HG02763 (cell line): Measurements from ENCODE around the gene NKD1.
"Not testable (repeated sequence)": the region's sequence is repeated elsewhere in the genome, so short reads cannot be mapped to it uniquely, and the experiment has no call there.

Experiments used
- ATAC-seq: cut with Tn5 transposase; IDR thresholded peaks from one replicate; pipeline ENCODE4 v1.9.1; 2021; ENCODE audit warnings: mild to moderate bottlenecking, moderate library complexity; ENCODE audit not compliant: unreplicated experiment

NKD1 gene, protein sequence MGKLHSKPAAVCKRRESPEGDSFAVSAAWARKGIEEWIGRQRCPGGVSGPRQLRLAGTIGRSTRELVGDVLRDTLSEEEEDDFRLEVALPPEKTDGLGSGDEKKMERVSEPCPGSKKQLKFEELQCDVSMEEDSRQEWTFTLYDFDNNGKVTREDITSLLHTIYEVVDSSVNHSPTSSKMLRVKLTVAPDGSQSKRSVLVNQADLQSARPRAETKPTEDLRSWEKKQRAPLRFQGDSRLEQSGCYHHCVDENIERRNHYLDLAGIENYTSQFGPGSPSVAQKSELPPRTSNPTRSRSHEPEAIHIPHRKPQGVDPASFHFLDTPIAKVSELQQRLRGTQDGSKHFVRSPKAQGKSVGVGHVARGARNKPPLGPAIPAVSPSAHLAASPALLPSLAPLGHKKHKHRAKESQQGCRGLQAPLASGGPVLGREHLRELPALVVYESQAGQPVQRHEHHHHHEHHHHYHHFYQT

DNA sequence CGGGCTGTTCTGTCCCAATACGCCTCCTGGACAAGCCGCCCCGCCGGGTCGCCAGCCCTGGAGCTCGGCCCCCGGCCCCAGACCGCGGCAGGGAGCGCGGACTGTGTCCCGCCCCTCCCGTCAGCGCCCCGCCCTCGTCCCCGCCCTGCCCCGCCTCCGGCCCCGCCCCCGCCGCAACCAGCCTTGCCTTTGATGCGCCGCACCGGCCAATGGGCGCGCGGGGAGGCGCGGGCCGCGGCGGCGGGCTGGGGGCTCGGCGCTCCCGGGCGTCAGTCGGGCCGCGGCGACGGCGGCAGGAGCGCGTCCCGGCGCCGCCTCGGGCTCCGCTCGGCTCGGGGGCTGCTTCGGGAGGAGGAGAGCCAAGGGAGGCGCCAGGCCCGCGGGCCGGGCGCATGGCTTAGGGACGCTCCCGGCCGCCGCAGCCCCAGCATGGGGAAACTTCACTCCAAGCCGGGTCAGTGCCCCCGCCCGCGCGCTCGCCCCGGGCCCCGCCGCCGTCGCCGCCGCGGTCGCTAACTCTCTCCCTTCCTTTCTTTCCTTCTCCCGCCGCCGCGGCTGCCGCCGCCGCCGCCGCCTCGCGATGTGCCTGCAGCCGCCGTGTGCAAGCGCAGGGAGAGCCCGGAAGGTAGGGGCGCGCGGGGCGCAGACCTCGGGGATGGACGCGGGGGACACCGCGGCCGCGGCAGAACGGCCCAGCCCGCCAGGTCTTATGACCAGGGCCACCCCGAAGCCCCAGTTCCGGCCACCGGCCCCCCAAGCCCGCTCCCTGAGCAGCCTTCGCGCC is at the start of gene NKD1:
Gene NKD1, plus strand, starts transcription at position 272 of the 784 bp plus-strand sequence. Its CDS starts 158 bp downstream, at position 430.
- ATAC-seq, result peak; percentile 82

DNA sequence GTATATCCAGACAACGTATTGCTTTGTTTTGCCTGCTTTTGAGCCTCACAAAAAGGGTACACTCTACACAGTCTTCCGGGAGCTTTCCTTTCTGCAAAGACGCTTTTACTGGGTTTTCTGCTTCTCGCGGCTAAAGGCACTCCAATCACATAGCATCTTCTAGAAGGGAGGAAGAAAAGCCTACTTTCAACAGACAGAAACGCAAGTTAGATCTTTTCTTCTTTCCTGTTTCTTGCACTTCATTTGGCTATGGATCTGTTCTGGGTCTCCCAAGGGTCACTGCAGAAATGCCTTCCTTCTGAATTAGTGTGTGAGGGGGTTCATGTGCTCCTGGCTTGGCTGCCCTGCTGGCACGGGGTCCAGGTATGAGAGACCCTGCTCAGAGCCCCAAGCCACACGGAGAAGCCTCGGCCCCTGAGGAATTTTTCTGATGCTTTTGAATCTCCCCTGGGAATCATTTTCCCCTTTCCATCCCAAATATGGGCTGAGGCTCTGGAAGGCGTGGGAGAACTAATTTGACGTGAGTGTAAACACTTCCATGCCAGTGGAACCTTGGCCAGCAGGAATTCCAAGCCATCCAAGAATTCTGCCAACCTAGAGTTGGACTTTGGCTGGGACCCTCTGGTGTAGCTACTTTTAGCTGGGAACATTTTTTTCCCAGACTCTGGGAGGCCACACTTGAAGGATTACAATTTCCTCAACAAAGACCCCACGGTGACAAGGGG is 49.6 kb upstream of the NKD1 start:
- no peak for ATAC-seq

DNA sequence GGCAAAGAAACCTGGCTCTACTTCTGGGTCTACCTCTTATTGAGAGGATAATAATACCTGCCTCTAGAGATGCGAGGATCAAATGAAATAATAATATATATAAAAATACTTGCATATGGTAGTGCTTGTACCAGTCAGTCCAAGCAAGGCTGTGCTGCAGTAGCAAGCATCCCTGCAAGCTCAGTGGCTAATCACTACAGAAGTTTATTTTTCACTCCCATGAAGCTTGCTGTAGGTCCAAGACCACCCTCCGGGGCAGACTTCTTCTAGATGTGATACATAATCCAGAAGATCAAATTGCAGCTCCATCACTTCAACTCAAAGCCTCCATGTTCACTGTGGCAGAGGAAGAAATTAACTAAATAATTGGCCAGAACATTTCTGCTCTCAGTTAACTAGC is 48.9 kb upstream of the NKD1 start:
- no peak for ATAC-seq

DNA sequence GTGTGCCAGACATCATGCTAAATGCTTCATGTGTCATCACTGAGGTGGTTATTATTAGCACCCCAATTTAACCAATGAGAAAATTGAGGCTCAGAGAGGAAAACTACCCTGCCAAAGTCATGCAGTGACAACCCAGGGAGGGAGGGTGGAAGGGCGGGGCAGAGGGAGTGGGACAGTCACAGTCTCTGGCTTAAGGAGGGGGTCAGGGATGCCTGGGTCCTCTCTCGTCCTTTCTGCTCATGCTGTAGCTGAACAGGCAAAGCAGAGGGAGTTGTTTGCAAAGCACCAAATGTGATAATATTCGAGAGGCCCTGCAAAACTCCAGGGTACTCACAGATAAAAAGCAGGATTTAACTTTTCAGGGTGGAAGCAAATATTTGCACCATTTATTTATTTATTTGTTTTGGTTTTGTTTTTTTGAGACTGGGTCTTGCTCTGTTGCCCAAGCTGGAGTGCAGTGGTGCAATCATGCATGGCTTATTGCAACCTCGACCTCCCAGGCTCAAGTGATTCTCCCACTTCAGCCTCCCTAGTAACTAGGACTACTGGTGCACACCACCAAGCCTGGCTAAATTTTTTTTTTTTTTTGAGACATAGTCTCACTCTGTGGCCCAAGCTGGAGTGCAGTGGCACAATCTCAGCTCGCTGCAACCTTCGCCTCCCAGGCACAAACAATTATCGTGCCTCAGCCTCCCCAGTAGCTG is 47.9 kb upstream of the NKD1 start:
- no peak for ATAC-seq

DNA sequence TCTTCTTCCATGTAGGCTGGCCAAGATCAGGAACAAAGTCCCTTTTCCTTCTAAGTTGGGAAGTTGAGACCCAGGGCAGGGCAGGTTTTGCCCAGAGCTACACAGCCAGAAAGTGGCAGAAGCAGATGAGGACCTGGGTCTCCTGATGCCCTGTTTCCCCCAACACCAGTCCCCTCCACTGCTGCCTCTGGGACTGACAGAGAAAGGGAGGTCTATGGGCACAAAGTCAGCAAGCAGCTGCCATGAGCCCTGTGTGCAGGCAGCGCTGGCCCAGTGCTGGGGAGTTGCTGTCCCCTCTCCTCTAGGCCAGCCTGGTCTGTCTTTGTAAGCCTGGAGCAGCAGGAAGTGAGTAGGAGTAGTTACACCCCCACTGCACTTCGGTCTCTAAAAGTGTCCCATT is 46.9 kb upstream of the NKD1 start:
- ATAC-seq, result no peak

DNA sequence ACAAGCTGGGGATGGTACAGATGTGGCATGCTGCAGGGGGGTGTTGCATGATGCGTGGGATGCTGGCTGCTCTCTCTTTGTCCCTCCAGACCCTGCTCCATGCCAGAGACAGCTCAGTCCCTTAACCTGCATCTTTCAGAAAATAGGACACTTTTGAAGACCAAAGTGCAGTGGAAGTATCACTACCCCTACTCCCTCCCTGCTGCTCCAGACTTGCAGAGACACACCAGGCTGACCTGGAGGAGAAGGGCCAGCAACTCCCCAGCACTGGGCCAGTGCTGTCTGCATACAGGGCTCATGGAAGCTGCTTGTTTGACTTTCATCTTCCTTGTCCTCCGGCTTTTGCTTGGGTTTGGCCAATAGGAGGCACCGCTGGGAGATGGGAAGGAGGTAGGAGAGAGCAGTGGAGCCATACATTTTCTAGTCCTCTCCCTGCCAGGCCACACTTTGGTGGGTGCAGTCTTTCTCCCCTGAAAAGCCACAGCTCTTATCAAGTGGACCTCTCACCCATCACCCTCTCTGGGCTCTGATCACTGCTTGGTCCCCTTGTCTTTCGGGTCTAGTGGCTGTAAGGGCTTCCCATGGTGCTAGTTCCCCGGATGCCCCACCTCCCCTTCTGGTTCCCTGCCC is 46.1 kb upstream of the NKD1 start:
- ATAC-seq, result no peak

DNA sequence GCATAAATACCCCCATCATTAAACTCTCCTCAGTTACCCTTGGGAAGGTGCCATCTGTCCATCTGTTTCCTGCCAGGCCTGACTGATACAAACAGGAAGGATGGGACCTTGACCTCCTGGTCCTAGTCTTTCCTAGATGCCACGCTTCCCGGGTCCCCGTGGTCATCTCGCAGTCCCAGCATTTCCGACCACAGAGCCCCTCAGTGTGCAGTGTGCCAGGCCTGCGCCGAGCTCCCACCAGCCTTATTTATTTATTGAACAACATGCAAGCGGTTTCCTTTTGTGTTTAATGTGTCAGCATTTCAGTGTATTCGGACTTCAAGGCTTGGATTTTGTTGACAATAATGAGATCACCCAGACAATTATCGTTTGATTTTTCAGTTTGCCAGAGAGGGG is 45.6 kb upstream of the NKD1 start:
- no peak for ATAC-seq

DNA sequence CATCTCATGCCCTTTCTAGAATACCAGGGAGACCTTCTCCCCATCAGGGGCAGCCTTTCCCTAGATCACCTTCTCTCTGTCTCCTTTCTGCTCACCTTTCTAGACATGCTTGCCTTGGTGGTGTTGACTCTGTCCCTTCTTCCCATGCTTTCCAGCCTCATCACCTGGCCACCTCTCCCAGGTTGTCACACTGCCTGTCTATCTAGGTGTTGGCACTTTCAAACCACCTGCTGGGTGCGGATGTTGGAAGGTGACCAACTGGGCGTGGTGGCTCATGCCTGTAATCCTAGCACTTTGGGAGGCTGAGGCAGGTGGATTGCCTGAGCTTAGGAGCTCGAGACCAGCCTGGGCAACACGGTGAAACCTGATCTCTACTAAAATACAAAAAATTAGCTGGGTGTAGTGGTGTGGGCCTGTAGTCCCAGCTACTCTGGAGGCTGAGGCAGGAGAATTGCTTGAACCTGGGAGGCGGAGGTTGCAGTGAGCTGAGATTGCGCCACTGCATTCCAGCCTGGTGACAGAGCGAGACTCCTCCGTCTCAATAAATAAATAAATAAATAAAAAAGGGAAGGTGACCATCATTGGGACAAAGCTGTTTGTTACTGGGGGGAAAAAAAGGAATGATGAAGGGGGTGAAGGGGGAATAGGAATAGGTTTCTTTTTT is 44.2 kb upstream of the NKD1 start:
- not testable (repeated sequence) for ATAC-seq

DNA sequence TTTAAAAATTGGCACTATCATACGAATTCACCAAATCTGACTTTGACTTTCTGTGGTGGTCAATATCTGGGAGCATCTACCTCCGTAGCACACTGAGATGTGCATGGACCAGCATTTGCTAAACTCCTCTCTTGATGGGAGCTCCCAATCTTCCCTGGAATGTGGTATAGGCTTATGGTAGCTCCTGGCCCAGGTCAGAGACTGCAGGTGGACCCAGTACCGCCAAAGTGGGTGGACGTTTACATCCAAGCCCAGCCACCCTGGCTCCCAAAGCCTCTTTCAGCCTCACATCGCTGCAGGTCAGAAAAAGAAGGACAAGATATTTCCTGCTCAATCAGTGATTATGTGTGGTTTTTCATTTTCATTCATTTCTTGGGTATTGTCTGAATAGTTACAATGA is 43.1 kb upstream of the NKD1 start:
- ATAC-seq, result no peak

DNA sequence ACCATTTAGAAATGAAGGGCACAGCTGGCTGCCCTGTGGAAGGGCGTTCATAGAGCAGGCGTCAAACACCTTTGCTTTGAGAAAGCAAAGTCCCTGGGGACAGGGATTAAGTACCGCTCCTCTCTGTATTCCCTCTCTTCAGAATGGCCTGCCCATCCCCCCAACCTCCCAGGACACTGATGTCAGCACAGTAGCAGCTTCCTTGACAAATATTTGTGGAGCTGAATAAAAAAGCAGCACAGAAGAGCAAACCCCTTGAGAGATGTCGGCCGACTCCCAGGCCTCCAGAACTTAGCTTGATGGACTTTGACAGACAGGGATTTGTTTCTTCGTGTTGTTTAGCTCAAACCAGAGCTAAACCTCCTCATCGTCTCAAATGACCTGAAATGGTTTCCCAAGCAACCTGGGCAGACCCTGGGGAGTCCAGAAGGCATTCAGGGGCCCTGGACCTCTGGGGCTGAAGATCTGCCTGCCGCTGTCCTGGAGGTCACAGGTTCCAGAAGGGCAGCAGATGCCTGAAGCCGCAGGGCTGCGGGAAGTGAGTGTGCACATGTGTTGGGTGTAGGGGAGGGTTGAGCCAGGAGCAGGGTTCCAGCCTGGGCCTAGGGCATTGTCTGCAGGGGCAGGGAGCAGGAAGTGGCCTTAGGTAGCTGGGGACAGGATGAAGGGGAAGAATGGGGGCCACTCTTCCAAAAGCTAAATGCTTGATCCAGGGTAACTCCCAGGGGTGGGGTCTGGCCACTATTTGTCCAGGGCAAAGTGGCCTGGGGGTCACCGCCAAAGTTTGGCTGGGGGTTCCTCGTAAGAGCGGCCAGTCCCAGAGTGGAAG is 42.3 kb upstream of the NKD1 start:
- ATAC-seq, result no peak

DNA sequence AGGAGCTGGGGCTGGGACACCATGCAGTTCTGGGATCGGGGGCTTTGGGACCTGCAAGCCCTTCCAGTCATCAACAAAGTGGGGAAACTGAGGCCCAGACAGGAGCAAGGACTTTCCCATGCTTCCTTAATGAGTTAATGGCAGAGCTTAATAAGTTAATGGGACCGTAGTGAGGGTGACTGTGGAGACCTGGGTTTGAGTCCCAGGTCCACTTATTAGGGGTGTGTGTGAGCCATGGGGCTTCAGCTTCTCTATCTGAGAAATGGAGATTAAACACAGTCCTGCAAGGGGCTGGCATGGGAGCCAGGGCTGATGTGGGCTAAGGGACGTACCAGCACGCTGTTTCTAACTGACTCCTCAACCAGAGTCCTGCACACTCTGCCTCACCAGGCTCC is 41.7 kb upstream of the NKD1 start:
- ATAC-seq, result no peak

DNA sequence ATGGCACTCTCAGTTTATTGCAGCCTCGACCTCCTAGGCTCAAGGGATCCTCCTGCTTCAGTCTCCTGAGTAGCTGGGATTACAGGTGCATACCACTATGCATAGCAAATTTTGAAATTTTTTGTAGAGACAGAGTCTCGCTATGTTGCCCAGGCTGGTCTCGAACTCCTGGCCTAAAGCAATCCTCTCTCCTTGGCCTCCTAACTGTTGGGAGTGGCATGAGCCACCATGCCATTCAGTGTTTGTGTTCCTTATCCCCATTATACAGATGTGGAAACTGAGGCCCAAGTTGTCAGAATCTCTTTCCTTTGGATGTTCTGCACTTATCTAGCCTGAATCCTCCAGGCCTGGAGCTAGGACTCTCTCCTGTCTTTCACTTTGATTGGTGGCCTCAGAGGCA is 40.8 kb upstream of the NKD1 start:
- ATAC-seq, result no peak

DNA sequence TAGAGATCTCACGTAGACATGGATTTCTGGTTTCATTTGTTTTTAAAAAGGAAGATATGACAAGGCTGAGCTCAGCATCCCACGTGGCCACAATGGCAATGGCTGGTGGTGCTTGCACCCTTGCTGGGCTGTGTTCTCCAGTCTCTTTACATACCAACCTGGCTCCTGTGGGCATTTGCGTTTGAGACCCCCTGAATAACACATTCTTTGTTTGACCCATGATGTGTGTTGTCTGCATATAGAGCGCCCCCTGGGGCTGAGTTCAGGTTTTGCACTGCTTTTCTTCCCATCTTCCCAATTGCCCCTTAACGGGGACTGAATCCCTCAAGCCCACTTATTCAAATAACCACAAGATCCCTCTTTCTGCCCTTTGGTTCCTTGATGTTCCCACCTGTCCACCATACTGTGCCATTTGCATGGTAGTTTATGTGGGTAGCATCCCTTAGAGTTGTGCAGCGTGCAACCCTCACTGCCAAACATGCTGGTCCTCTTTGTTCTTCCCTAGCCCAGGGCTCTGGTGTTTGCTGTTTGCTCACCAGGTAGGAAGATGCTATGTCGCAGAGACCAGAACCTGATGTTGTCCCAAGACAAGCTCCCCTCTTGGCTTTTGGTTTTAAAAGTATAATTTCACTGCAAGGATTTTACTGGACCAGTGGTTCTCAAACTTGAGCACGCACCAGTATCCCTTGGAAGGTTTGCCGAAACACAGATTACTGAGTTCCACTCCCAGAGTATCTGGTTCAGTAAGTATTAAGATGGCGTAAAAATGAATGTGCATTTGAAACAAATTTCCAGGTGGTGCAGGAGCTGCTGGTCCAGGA is 38.5 kb upstream of the NKD1 start:
- no peak for ATAC-seq

DNA sequence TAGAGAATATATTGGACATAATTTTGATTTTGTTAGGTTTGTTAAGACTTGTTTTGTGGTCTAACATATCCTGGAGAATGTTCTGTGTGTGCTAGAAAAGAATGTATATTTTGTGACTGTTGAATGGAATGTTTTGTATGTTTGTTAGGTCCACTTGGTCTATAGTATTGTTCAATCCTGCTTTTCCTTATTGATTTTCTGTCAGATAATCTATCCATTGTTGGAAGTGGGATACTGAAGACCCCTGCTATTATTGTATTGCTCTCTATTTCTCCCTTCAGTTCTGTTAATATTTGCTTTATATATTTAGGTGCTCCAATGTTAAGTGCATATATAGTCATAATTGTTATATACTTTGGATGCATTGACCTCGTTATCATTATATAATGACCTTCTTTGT is 33.0 kb upstream of the NKD1 start:
- ATAC-seq, result no peak

DNA sequence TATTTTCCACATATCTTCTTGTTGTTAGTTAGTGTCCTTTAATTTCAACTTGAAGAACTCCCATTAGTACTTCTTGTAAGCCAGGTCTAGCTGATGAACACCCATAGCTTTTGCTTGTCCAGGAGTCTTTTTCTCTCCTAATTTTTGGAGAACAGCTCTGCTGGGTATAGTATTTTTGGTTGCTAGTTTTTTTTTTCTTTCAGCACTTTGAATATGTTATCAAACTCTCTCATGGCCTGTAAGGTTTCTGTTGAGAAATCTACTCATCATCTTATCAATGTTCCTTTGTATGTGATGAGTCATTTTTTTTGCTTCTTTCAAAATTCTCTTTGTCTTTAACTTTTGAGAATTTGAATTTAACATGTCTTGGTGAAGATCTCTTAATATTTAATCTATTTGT is 31.8 kb upstream of the NKD1 start:
- ATAC-seq, result no peak

DNA sequence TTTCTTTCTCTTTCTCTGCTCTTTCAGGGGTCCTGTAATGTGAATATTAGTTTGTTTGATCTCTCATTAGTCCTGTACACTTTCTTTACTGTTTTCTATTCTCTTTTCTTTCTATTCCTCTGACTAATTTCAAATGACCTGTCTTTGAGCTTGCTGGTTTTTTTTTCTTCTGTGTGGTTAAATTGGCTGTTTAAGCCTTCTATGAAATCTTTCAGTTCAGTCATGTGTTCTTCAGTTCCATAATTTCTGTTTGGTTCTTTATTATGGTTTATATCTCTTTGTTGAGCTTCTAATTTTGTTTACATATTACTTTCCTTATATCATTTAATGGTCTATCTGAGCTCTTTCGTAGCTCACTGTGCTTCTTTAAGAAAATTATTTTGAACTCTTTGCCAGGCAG is 31.3 kb upstream of the NKD1 start:
- no peak for ATAC-seq

DNA sequence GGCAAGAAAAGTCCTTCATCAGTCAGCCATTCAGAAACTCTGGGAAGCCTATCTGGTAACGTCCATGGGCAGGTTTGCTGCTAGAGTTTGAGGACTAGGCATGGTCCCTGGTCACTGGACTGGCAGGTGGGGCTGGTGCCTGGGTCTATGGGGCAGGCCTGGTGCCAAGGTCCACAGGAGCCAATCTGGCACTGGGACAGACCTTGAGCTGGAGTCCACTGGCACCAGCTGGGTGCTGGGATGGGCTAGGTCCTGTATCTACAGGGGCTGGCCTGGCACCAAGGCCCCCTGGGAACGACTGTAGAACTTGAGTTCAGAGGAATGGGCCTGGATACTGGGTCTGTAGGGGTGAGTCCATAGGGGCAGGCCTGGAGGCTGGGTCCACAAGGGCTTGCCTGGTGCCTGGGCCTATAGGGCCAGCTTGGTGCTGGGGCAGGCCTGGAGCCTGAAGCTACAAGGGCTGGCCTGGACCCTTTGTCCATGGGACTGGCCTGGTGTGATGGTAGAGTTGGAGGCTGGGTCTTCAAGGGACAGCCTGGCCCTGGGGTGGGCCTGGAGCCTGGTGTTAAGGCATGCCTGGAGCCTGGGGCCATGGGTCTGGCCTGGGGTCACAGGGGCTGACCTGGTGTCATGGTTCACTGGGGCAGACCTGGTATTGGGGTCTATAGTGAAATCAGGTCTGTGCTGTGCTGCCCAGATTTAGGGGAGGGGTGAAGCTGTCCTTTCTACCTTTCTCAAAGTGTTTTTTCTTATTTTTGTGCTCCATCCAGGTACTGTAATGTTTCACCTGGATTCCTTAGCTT is 30.5 kb upstream of the NKD1 start:
- no peak for ATAC-seq
